ENCODE results near the gene EFCAB13.

Gene EFCAB13

GRCh38 chr17:47323382-47324223 is at the start of gene EFCAB13:
TSS of gene EFCAB13 (plus strand) at chr17:47323955. CDS start at chr17:47328354, 4,399 bp downstream.
- DNase-seq, result peak; percentile 88

GRCh38 chr17:47274319-47275069 is 49.3 kb upstream of the EFCAB13 start:
- no peak for DNase-seq

GRCh38 chr17:47275245-47275984 is 48.3 kb upstream of the EFCAB13 start:
- no peak for DNase-seq

- no peak for DNase-seq
Measured at GRCh38 chr17:47276444-47276843, 47.3 kb upstream of the EFCAB13 start.

- no peak for DNase-seq
Measured at GRCh38 chr17:47276868-47277267, 46.9 kb upstream of the EFCAB13 start.

GRCh38 chr17:47277921-47278320 is 45.8 kb upstream of the EFCAB13 start:
- DNase-seq, result no peak

- DNase-seq, result no peak
Measured at GRCh38 chr17:47278561-47278960, 45.2 kb upstream of the EFCAB13 start.

- DNase-seq, result no peak
Measured at GRCh38 chr17:47279062-47279801, 44.5 kb upstream of the EFCAB13 start.

- no peak for DNase-seq
Measured at GRCh38 chr17:47280072-47280811, 43.5 kb upstream of the EFCAB13 start.

- DNase-seq, result no peak
Measured at GRCh38 chr17:47281216-47281615, 42.5 kb upstream of the EFCAB13 start.

GRCh38 chr17:47285003-47285402 is 38.8 kb upstream of the EFCAB13 start:
- no peak for DNase-seq

GRCh38 chr17:47286198-47286914 is 37.4 kb upstream of the EFCAB13 start:
- no peak for DNase-seq

- DNase-seq, result no peak
Measured at GRCh38 chr17:47287068-47287467, 36.7 kb upstream of the EFCAB13 start.

- no peak for DNase-seq
Measured at GRCh38 chr17:47287639-47288038, 36.1 kb upstream of the EFCAB13 start.

GRCh38 chr17:47288531-47289116 is 35.1 kb upstream of the EFCAB13 start:
- no peak for DNase-seq

GRCh38 chr17:47289302-47289701 is 34.5 kb upstream of the EFCAB13 start:
- no peak for DNase-seq

GRCh38 chr17:47290870-47291241 is 32.9 kb upstream of the EFCAB13 start:
- no peak for DNase-seq

GRCh38 chr17:47291242-47291873 is 32.4 kb upstream of the EFCAB13 start:
- DNase-seq, result no peak

- no peak for DNase-seq
Measured at GRCh38 chr17:47292206-47292605, 31.5 kb upstream of the EFCAB13 start.
